HepG2 (cell line): Measurements from ENCODE around the gene TIMM17A. TPM values are rescaled to one million over a fixed set of nuclear protein-coding genes. Genes with fewer than 3 reads are reported as not detected.
A peak's percentile ranks its signal among the peaks of the same experiment; 100 is the strongest.

ENCODE experiments used
- ATAC-seq: fragments of 200-7000 bp; cut with Tn5 transposase; 3 replicates; pipeline ENCODE4 v1.9.1; 2020; ENCODE audit warnings: mild to moderate bottlenecking, moderate library complexity
- BruUV-seq: library from RNA; stranded (reverse); fragments of 400-500 nt; replicated peaks from 2 replicates; lab custom pipeline; 2021; lab: Mats Ljungman, UMichigan
- CTCF ChIA-PET: fragments of 300-600 bp; formaldehyde crosslinking; extraction: SDS; loops from one replicate; lab custom pipeline; 2021; ENCODE audit warnings: low total read pairs, inconsistent platforms, low intra/inter-chr PET ratio; lab: Yijun Ruan, JAX
- POLR2A ChIA-PET: fragments of 350-600 bp; sonication (Branson Sonifier 250); formaldehyde crosslinking; loops from one replicate; lab custom pipeline; 2020; ENCODE audit warnings: antibody characterized with exemption, inconsistent platforms; lab: Yijun Ruan, JAX
- DNase-seq: peaks from one replicate; pipeline ENCODE4 v3.0.0-alpha.2; 2015; ENCODE audit warnings: low spot score
- FAIRE-seq: peaks from 3 replicates; lab custom pipeline; 2011; peaks lifted over from hg19 to GRCh38; lab: Jason Lieb, UNC
- H2AFZ ChIP-seq: one replicate; pipeline ENCODE4 v1.6.1; 2011; ENCODE audit warnings: low read length, inconsistent platforms
- H3K27ac ChIP-seq: fragments of 300-600 bp; 3 replicates; pipeline ENCODE4 v1.8.0; 2011; ENCODE audit warnings: mixed run types, mild to moderate bottlenecking, mixed read lengths, low read length, inconsistent platforms; ENCODE audit not compliant: insufficient read depth; ENCODE audit errors: extremely low read length
- H3K27me3 ChIP-seq, 2 experiments: fragments of 200-600 bp in 1 of 2; 2 replicates in 1 of 2; 3 replicates in 1 of 2; pipeline versions ENCODE4 v1.6.0 to v1.8.0; 2011; ENCODE audit warnings: low read length in 2 of 2, mild to moderate bottlenecking in 2 of 2, moderate library complexity in 2 of 2, inconsistent platforms in 1 of 2; ENCODE audit not compliant: insufficient read depth in 2 of 2, control insufficient read depth in 1 of 2
- H3K36me3 ChIP-seq, 2 experiments: fragments of 200-600 bp in 1 of 2; replicated peaks in 1 of 2; 2 replicates in 1 of 2; 3 replicates in 1 of 2; pipeline versions ENCODE4 v1.5.1 to v1.8.0; 2011; ENCODE audit warnings: low read length in 2 of 2, inconsistent platforms in 1 of 2; ENCODE audit not compliant: insufficient read depth in 2 of 2, control insufficient read depth in 1 of 2
- H3K4me1 ChIP-seq: 2 replicates; pipeline ENCODE4 v1.5.1; 2012; ENCODE audit warnings: low read length, inconsistent platforms; ENCODE audit not compliant: insufficient read depth
- H3K4me2 ChIP-seq: 2 replicates; pipeline ENCODE4 v1.6.0; 2011; ENCODE audit warnings: low read depth, low read length, inconsistent platforms
- H3K4me3 ChIP-seq, 3 experiments: fragments of 200-600 bp in 1 of 3; sonication (generic), shearing (Covaris generic) in 1 of 3; replicated peaks in 1 of 3; 2 replicates each; pipeline ENCODE4 v1.5.1; 2011 to 2016; ENCODE audit warnings: low read length in 3 of 3, inconsistent platforms in 2 of 3, low read depth in 2 of 3, mild to moderate bottlenecking in 2 of 3, control low read depth in 1 of 3, mixed read lengths in 1 of 3; ENCODE audit not compliant: insufficient read depth in 1 of 3
- H3K79me2 ChIP-seq: one replicate; pipeline ENCODE4 v1.6.1; 2011; ENCODE audit warnings: low read length, inconsistent platforms; ENCODE audit not compliant: insufficient read depth
- H3K9ac ChIP-seq: 2 replicates; pipeline ENCODE4 v1.6.0; 2011; ENCODE audit warnings: mild to moderate bottlenecking, low read depth, low read length, inconsistent platforms; ENCODE audit not compliant: insufficient read depth
- H3K9me3 ChIP-seq: 2 replicates; pipeline ENCODE4 v1.5.1; 2012; ENCODE audit warnings: mild to moderate bottlenecking, low read length
- H4K20me1 ChIP-seq: 2 replicates; pipeline ENCODE4 v1.6.0; 2011; ENCODE audit warnings: inconsistent platforms, mild to moderate bottlenecking, low read length, moderate library complexity; ENCODE audit not compliant: insufficient read depth
- BORCS8-MEF2B ChIP-seq: sonication (generic); formaldehyde crosslinking; IDR thresholded peaks from 2 replicates; pipeline ENCODE4 v1.8.0; 2022; ENCODE audit warnings: mild to moderate bottlenecking, missing genetic modification reagents
- CREB3 ChIP-seq: sonication (generic); formaldehyde crosslinking; IDR thresholded peaks from 2 replicates; pipeline ENCODE4 v1.5.0; 2020; ENCODE audit warnings: missing genetic modification reagents
- GMEB2 ChIP-seq: IDR thresholded peaks from 2 replicates; pipeline ENCODE4 v1.6.1; 2016; ENCODE audit warnings: missing biosample characterization, missing genetic modification reagents, low read depth
- KDM5A ChIP-seq: fragments of 200-600 bp; sonication (generic); IDR thresholded peaks from 2 replicates; pipeline ENCODE4 v1.7.0; 2018; ENCODE audit warnings: antibody characterized with exemption, mild to moderate bottlenecking, low read length, borderline replicate concordance
- NFYB ChIP-seq: sonication (generic); formaldehyde crosslinking; IDR thresholded peaks from 2 replicates; pipeline ENCODE4 v1.4.0; 2020; ENCODE audit warnings: missing genetic modification reagents
- ONECUT2 ChIP-seq: sonication (generic); formaldehyde crosslinking; IDR thresholded peaks from 2 replicates; pipeline ENCODE4 v1.4.0; 2020; ENCODE audit warnings: missing genetic modification reagents
- ZBTB38 ChIP-seq: sonication (generic); formaldehyde crosslinking; IDR thresholded peaks from 2 replicates; pipeline ENCODE4 v1.5.1; 2020; ENCODE audit warnings: mild to moderate bottlenecking, missing genetic modification reagents
- ZNF564 ChIP-seq: sonication (generic); formaldehyde crosslinking; IDR thresholded peaks from 2 replicates; pipeline ENCODE4 v1.8.1; 2023; ENCODE audit warnings: mild to moderate bottlenecking, missing genetic modification reagents
- ZNF674 ChIP-seq: sonication (generic); formaldehyde crosslinking; IDR thresholded peaks from 2 replicates; pipeline ENCODE4 v1.5.0; 2020; ENCODE audit warnings: low read depth, mild to moderate bottlenecking, missing genetic modification reagents
- ZNF687 ChIP-seq: sonication (generic); formaldehyde crosslinking; IDR thresholded peaks from 2 replicates; pipeline ENCODE4 v1.5.1; 2020; ENCODE audit warnings: mild to moderate bottlenecking, missing genetic modification reagents, moderate library complexity
- WGBS: methylation state at CpG from one replicate; pipeline ENCODE4 v1.1.6; 2017; ENCODE audit warnings: low lambda C conversion rate; 5-methylcytosine and 5-hydroxymethylcytosine counted together
- in situ Hi-C: cut with HindIII; loops from 2 replicates; pipeline ENCODE4 v1.10.0; 2017; ENCODE audit warnings: low pct_unique_long_range_greater_than_20kb; ENCODE audit not compliant: extremely low pct_ligation_motif_present
- intact Hi-C: fragments of 100-400 bp; cut with micrococcal nuclease; formaldehyde crosslinking; loops from one replicate; pipeline ENCODE4 v1.10.0; 2022; ENCODE audit not compliant: unreplicated experiment
- polyA plus RNA-seq, 8 experiments: library from polyadenylated mRNA; depleted of rRNA in 3 of 8; stranded (reverse) in 7 of 8; unstranded in 1 of 8; fragments of >200 nt; fragmentation: Illumina TruSeq in 4 of 8; extraction: Trizol in 4 of 8; gene quantifications; 2 replicates each; pipeline versions ENCODE4 v1.2.1 to v1.2.3, GENCODE V29; 2011 to 2016; ENCODE audit warnings: low read depth in 4 of 8, missing spikeins in 1 of 8, mixed read lengths in 1 of 8; ENCODE audit not compliant: insufficient read depth in 1 of 8
- total RNA-seq, 5 experiments: library from RNA; depleted of rRNA; stranded (reverse); fragments of >200 nt; fragmentation: Illumina TruSeq; extraction: Trizol; gene quantifications; 2 replicates each; pipeline ENCODE4 v1.2.3, GENCODE V29; 2016; ENCODE audit warnings: low read depth in 1 of 5

Gene TIMM17A
- total and polyA plus RNA-seq, 2 of the 13 experiments (the other 11 are each of a cell fraction or from before 2014, with no cell fraction given): 50.8 to 97.8 TPM

- TF ChIP-seq NFYB (CRISPR knock-in tag): peak; percentile 78
- no peak for TF ChIP-seq GMEB2 (CRISPR knock-in tag)
- TF ChIP-seq KDM5A: peak; percentile 21; the same call in 1 of the 2 replicates
- no peak for TF ChIP-seq ZNF564 (CRISPR knock-in tag)
- TF ChIP-seq CREB3 (CRISPR knock-in tag): no peak
- TF ChIP-seq ONECUT2: no peak
These were observed 55.1 kb downstream of the TIMM17A start, which contains the start of gene ELF3 (continued) for GRCh38 chr1:202010180-202011015.

- no TSS peak for BruUV-seq
- Histone ChIP-seq H4K20me1 (peaks cover 63% of the 10 kb centered on the region), H3K4me1 (peaks cover 77% of the 10 kb centered on the region), H3K4me2 (peak overlapping the region; percentile 77), H3K9me3 (no peaks in the 10 kb centered on the region), H3K36me3 (peaks cover 23 to 40% of the 10 kb centered on the region in 2 experiments), H3K9ac (peak overlapping the region; percentile 92; the same call in 1 of the 2 replicates), H3K27me3 (no peaks in the 10 kb centered on the region; a peak in 1 of 5 replicates), H3K4me3 (peak overlapping the region; percentile 82 to 97 (median 93)), H3K79me2 (peaks cover 37% of the 10 kb centered on the region), H2AFZ (no peak overlapping the region), H3K27ac (no peak overlapping the region)
- no peak for ATAC-seq
- intact Hi-C loops (no loop called here), in situ Hi-C loops (loop anchor here (5.0 kb wide), 1 partner anchor 105 kb away; no protein-coding TSS in a partner anchor)
- no peak for FAIRE-seq
- 91% methylated on average over 3 of the region's 11 CpGs for WGBS
- no peak for TF ChIP-seq ZNF674 (CRISPR knock-in tag)
- peak; percentile 14; the same call in 1 of the 2 replicates for TF ChIP-seq ZNF687 (CRISPR knock-in tag)
- no peak for TF ChIP-seq BORCS8-MEF2B (CRISPR knock-in tag)
- peak; percentile 38 for TF ChIP-seq ZBTB38 (CRISPR knock-in tag)
- no peak for DNase-seq
- CTCF ChIA-PET: no interaction called here
- POLR2A ChIA-PET: interaction anchor here (1.3 to 3.9 kb wide), 5 partner anchors 11 to 73 kb away, joined by 3 to 118 read pairs (median 54); no protein-coding TSS in a partner anchor
These were observed 56.7 kb downstream of the TIMM17A start for GRCh38 chr1:202011994-202012393.
